Measurements from ENCODE around the gene SCUBE3.

DNA sequence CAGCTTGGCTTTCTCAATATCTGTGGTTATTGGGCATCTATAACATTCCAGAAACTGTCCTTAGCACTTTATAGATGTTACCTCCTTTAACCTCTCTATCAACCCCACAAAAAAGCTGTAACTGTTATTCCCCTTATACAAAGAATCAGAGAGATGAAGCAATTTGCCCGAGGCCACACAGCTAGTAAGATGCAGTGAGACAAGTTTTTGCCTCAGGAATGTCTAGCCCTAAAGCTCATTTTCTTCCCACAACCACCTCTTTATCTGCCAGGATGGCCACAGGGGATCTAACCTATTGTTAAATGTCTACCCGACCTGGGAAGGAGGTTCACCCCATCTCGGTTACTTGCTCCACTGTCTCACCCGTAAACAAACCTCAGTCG, 40.7 kb upstream of the SCUBE3 start:
- TF ChIP-seq CREB1 (IDR thresholded peaks at IDR 0.05) (no peak), POLR2A (IDR thresholded peaks at IDR 0.05; ENCODE audit: control extremely low read depth in 1 of 2, low read depth in 2 of 2, low read length in 2 of 2) (no peak), GABPA (IDR thresholded peaks at IDR 0.05; ENCODE audit: borderline replicate concordance, insufficient read depth, low read length) (no peak), CHD7 (IDR thresholded peaks at IDR 0.05; ENCODE audit: insufficient replicate concordance, low read length) (no peak), PHF8 (conservative IDR thresholded peaks at IDR 0.05; ENCODE audit: low read depth, low read length) (no peak), EZH2 (IDR thresholded peaks at IDR 0.05; ENCODE audit: low read depth, low read length, severe bottlenecking) (no peak), RFX5 (IDR thresholded peaks at IDR 0.05; ENCODE audit: borderline replicate concordance, low read depth, low read length) (no peak), CTCF (IDR thresholded peaks at IDR 0.05; ENCODE audit: control extremely low read depth in 1 of 3, insufficient read depth in 1 of 3, low read depth in 1 of 3, low read length in 3 of 3) (no peak), NRF1 (IDR thresholded peaks at IDR 0.05; ENCODE audit: low read depth, low read length) (no peak), EP300 (IDR thresholded peaks at IDR 0.05; ENCODE audit: borderline replicate concordance in 1 of 2, low read depth in 2 of 2, low read length in 2 of 2) (no peak), ZNF274 (IDR thresholded peaks at IDR 0.05; ENCODE audit: borderline replicate concordance, extremely low read depth, low read length) (no peak), JUN (IDR thresholded peaks at IDR 0.05; ENCODE audit: low read depth, low read length) (no peak), NANOG (IDR thresholded peaks at IDR 0.05; ENCODE audit: insufficient read depth, low read depth, low read length, poor library complexity, severe bottlenecking) (no peak), SRF (IDR thresholded peaks at IDR 0.05; ENCODE audit: low read depth, low read length) (no peak)

All from H1 (cell line).